ENCODE results near the gene TSHZ2.

The TSHZ2 gene

DNA sequence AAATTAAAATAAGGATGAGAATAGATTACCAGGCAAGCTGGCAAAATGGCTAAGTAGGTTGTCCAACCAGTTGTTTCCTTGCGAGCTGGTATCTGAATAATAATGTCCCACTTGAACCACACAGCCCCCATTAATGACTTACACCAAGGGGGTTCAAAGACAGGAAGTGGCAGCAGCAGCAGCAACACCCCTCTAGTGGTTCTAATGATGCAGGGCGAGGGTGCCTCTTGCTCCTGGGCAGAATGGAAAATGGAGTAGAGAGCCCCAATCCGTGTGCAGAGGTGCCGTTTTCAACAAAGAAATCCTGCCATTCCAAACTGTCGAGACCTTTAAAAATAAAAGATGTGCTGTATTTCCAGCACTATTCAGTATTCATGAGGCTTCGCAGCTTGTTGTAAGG lies 218.1 kb downstream of the TSHZ2 start:
- no peaks in the 10 kb centered on the region for H3K9me3 ChIP-seq (ENCODE audit: control insufficient read depth, insufficient read depth, low read depth, low read length)
- no peak overlapping the region for H3K4me3 ChIP-seq (ENCODE audit: low read depth, low read length)
- H3K36me3 ChIP-seq (ENCODE audit: control insufficient read depth, insufficient read depth, low read length), result no peaks in the 10 kb centered on the region
- no peaks in the 10 kb centered on the region for H3K27me3 ChIP-seq (ENCODE audit: control insufficient read depth, insufficient read depth, low read length)
- no peak overlapping the region for H3K27ac ChIP-seq (ENCODE audit: low read depth, low read length)
- peaks cover 2% of the 10 kb centered on the region; the same call in 1 of the 2 replicates for H3K4me1 ChIP-seq (ENCODE audit: control insufficient read depth, insufficient read depth, low read length)
- H3K9ac ChIP-seq (ENCODE audit: low read length), result no peak overlapping the region

DNA sequence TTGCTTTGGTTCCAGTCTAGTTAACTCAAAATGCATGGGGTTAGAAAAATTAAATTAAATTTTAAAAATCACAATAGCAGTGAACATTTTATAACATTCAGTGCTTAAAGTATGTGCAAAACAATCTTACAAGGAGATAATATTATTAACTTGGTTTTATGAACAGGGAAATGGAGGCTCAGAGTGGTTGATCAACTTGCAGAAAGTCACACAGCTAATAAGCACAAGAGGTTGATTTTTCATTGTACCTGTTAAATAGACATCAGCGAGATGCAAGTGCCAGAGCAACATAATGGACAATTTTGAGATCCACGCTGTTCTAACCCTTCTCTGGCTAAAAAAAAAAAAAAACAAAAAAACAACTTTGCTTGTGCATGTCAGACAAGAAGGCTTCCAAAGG lies 219.8 kb downstream of the TSHZ2 start:
- H3K27me3 ChIP-seq (ENCODE audit: control insufficient read depth, insufficient read depth, low read length), result no peaks in the 10 kb centered on the region
- H3K9ac ChIP-seq (ENCODE audit: low read length), result no peak overlapping the region
- no peak overlapping the region for H3K27ac ChIP-seq (ENCODE audit: low read depth, low read length)
- no peaks in the 10 kb centered on the region for H3K36me3 ChIP-seq (ENCODE audit: control insufficient read depth, insufficient read depth, low read length)
- no peak overlapping the region for H3K4me3 ChIP-seq (ENCODE audit: low read depth, low read length)
- peaks cover 2% of the 10 kb centered on the region; the same call in 1 of the 2 replicates for H3K4me1 ChIP-seq (ENCODE audit: control insufficient read depth, insufficient read depth, low read length)
- H3K9me3 ChIP-seq (ENCODE audit: control insufficient read depth, insufficient read depth, low read depth, low read length), result no peaks in the 10 kb centered on the region

DNA sequence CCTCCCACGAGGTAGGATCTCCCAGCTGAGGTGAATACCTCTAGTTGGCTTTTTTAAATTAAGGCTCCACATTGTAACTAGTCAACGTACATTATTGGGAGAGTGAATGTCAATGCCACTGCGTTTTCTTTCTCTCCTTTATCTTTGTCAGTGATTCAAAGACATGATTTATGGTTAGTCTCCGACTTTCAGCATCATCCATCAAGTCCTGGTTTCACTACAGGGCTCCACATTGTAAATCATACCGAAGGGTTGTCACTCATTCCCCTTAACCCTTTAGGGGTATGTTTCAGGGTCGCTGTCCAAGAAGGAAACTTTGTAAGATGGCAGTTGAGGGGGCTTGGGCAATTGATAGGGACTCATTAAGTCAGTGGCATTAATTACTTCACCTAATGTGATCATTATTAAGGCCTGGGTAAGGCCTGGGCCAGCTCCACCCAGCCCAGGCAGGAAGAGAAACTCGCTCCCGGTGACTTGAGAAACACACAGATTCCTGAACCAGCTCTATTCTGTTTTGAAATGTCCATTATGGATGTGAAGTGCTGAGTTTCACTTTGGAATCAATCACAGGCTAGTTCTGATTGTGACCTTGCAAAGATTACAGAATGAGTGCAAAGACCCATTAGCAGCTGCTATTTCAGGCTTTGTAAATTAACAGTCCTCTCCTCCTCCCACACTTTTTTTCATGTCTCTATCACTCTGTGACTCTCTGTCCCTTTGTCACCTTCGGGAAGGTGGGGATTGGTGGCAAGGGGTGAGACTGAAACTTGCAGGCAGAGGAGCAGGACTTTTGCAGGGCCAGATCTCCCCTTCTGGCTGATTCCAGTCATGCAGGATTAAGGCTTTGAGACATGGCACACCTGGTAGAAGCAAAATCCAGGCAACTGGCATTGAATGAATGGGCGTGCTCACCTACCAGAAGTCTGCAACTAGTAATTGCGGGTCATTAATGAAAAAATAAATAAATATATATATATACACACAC lies 222.4 kb downstream of the TSHZ2 start:
- H3K4me3 ChIP-seq (ENCODE audit: low read depth, low read length), result no peak overlapping the region
- no peak overlapping the region for H3K9ac ChIP-seq (ENCODE audit: low read length)
- no peaks in the 10 kb centered on the region for H3K36me3 ChIP-seq (ENCODE audit: control insufficient read depth, insufficient read depth, low read length)
- H3K27me3 ChIP-seq (ENCODE audit: control insufficient read depth, insufficient read depth, low read length), result no peaks in the 10 kb centered on the region
- H3K9me3 ChIP-seq (ENCODE audit: control insufficient read depth, insufficient read depth, low read depth, low read length), result no peaks in the 10 kb centered on the region
- H3K4me1 ChIP-seq (ENCODE audit: control insufficient read depth, insufficient read depth, low read length), result peaks cover 2% of the 10 kb centered on the region; the same call in 1 of the 2 replicates
- H3K27ac ChIP-seq (ENCODE audit: low read depth, low read length), result no peak overlapping the region

GRCh38 chr20:53195876-53196610 lies 223.9 kb downstream of the TSHZ2 start:
- H3K4me1 ChIP-seq (ENCODE audit: control insufficient read depth, insufficient read depth, low read length), result no peaks in the 10 kb centered on the region
- H3K27me3 ChIP-seq (ENCODE audit: control insufficient read depth, insufficient read depth, low read length), result no peaks in the 10 kb centered on the region
- H3K27ac ChIP-seq (ENCODE audit: low read depth, low read length), result no peak overlapping the region

DNA sequence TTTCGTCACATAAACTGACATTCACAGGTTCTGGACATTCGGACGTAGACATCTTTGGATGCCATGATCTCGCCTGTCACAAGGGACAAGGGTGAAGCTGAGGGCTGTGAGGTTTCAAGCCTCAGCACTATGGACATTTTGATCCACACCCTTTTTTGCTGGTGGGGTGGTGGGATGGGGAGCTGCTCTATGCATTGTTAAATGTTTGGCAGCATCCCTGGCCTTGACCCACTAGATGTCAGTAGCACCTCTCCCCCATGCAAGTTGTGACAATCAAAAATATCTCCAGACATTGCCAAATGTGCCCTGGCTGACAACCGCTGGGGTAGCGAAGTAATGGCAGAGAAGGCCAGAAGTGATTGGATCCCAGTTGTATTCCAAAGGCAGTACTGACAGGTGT lies 229.4 kb downstream of the TSHZ2 start:
- Histone ChIP-seq H3K9me3 (ENCODE audit: control insufficient read depth, insufficient read depth, low read depth, low read length) (no peaks in the 10 kb centered on the region), H3K27ac (ENCODE audit: low read depth, low read length) (no peak overlapping the region), H3K27me3 (ENCODE audit: control insufficient read depth, insufficient read depth, low read length) (no peaks in the 10 kb centered on the region), H3K4me1 (ENCODE audit: control insufficient read depth, insufficient read depth, low read length) (no peaks in the 10 kb centered on the region), H3K36me3 (ENCODE audit: control insufficient read depth, insufficient read depth, low read length) (no peaks in the 10 kb centered on the region), H3K4me3 (ENCODE audit: low read depth, low read length) (no peak overlapping the region), H3K9ac (ENCODE audit: low read length) (no peak overlapping the region)

More at GRCh38 chr20:53195876-53196610, 223.9 kb downstream of the TSHZ2 start:
- Histone ChIP-seq H3K36me3 (ENCODE audit: control insufficient read depth, insufficient read depth, low read length) (no peaks in the 10 kb centered on the region), H3K4me3 (ENCODE audit: low read depth, low read length) (no peak overlapping the region), H3K9ac (ENCODE audit: low read length) (no peak overlapping the region), H3K9me3 (ENCODE audit: control insufficient read depth, insufficient read depth, low read depth, low read length) (no peaks in the 10 kb centered on the region)

DNA sequence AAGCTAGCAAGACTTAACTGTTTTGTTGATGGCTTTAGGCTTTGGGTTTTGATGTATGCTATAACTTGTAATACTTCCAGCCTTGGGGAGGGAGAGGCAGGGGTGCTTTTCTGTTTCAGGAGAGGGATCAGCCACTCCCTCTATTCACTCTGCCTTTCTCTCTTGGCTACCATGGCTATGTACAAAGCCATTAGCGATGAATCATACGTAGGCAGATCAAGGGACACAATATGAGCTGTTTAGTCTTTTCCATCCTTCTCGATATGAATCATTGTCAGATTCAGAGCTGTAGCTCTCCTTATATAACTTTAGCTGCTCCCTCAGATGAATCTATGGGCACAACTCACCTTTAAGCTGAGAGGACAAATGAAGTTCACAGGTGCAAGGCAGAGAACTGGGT lies 230.6 kb downstream of the TSHZ2 start:
- no peak overlapping the region for H3K4me3 ChIP-seq (ENCODE audit: low read depth, low read length)
- H3K27me3 ChIP-seq (ENCODE audit: control insufficient read depth, insufficient read depth, low read length), result no peaks in the 10 kb centered on the region
- no peaks in the 10 kb centered on the region for H3K36me3 ChIP-seq (ENCODE audit: control insufficient read depth, insufficient read depth, low read length)
- H3K9ac ChIP-seq (ENCODE audit: low read length), result no peak overlapping the region
- H3K9me3 ChIP-seq (ENCODE audit: control insufficient read depth, insufficient read depth, low read depth, low read length), result no peaks in the 10 kb centered on the region
- H3K27ac ChIP-seq (ENCODE audit: low read depth, low read length), result no peak overlapping the region
- no peaks in the 10 kb centered on the region for H3K4me1 ChIP-seq (ENCODE audit: control insufficient read depth, insufficient read depth, low read length)

- Histone ChIP-seq H3K36me3 (ENCODE audit: control insufficient read depth, insufficient read depth, low read length) (no peaks in the 10 kb centered on the region), H3K9ac (ENCODE audit: low read length) (no peak overlapping the region), H3K27ac (ENCODE audit: low read depth, low read length) (no peak overlapping the region), H3K4me3 (ENCODE audit: low read depth, low read length) (no peak overlapping the region), H3K27me3 (ENCODE audit: control insufficient read depth, insufficient read depth, low read length) (no peaks in the 10 kb centered on the region), H3K4me1 (ENCODE audit: control insufficient read depth, insufficient read depth, low read length) (peaks cover 8% of the 10 kb centered on the region), H3K9me3 (ENCODE audit: control insufficient read depth, insufficient read depth, low read depth, low read length) (no peaks in the 10 kb centered on the region)
Observed at GRCh38 chr20:53205046-53205445, 232.9 kb downstream of the TSHZ2 start.

DNA sequence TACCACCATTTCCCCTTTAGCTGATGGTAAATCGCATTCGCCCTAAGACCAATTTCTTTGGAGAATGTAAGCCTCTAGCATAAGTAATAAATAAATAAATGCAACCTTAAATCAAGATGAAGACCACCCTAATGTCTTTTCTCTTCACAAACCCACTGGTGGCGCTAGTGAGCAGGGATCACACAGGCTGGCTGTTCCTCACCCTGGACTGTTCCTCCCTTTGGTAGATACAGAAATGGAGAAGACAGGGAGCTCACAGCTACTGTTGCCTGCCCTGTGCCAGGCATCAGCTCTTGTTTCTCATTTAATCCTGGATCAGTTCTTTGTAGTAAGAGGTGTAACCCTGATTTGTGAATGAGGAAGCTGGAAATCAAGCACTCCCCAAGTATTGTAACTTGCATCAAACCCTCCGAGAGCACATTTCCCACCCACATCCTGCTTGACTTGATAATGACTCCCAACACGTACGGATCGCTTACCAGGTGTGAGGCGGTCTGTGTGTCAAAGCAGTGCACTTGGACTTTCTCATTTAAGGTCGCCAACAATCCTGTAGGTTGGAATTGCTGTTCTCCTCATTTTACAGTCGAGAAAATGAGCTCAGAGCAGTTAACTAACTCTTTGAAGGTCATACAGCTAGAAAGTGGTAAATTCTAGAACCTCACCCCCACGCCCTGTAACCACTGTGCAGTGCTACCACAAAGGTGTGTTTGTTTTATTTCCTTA lies 236.1 kb downstream of the TSHZ2 start:
- no peaks in the 10 kb centered on the region for H3K9me3 ChIP-seq (ENCODE audit: control insufficient read depth, insufficient read depth, low read depth, low read length)
- H3K27me3 ChIP-seq (ENCODE audit: control insufficient read depth, insufficient read depth, low read length), result no peaks in the 10 kb centered on the region
- no peak overlapping the region for H3K27ac ChIP-seq (ENCODE audit: low read depth, low read length)
- no peak overlapping the region for H3K9ac ChIP-seq (ENCODE audit: low read length)
- H3K4me3 ChIP-seq (ENCODE audit: low read depth, low read length), result no peak overlapping the region
- no peaks in the 10 kb centered on the region for H3K36me3 ChIP-seq (ENCODE audit: control insufficient read depth, insufficient read depth, low read length)
- H3K4me1 ChIP-seq (ENCODE audit: control insufficient read depth, insufficient read depth, low read length), result peaks cover 8% of the 10 kb centered on the region

DNA sequence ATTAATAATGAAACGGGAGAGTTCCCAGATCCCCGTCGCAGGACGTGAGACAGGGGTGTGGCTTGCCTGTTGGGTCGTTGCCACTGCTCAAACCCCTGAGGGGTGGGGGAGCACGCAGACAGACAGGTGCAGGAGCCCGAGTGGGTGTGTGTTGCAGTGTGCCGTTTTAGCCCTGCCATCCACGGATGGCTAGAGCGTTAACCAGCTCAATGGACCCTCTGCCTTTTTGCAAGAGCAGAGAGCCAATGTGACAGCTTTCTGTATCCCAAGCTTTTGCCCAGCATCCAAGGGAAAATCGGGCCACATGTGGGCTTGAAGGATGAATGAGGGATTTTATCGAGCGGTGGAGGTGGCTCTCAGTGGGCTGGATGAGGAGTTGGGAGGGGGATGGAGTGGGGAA lies 237.9 kb downstream of the TSHZ2 start:
- H3K9ac ChIP-seq (ENCODE audit: low read length), result no peak overlapping the region
- H3K36me3 ChIP-seq (ENCODE audit: control insufficient read depth, insufficient read depth, low read length), result no peaks in the 10 kb centered on the region
- no peaks in the 10 kb centered on the region for H3K9me3 ChIP-seq (ENCODE audit: control insufficient read depth, insufficient read depth, low read depth, low read length)
- no peak overlapping the region for H3K4me3 ChIP-seq (ENCODE audit: low read depth, low read length)
- H3K27ac ChIP-seq (ENCODE audit: low read depth, low read length), result no peak overlapping the region
- no peaks in the 10 kb centered on the region for H3K27me3 ChIP-seq (ENCODE audit: control insufficient read depth, insufficient read depth, low read length)
- H3K4me1 ChIP-seq (ENCODE audit: control insufficient read depth, insufficient read depth, low read length), result peaks cover 8% of the 10 kb centered on the region

GRCh38 chr20:53210931-53211330 lies 238.8 kb downstream of the TSHZ2 start:
- Histone ChIP-seq H3K4me3 (ENCODE audit: low read depth, low read length) (no peak overlapping the region), H3K9ac (ENCODE audit: low read length) (no peak overlapping the region), H3K27me3 (ENCODE audit: control insufficient read depth, insufficient read depth, low read length) (peaks cover 1% of the 10 kb centered on the region; the same call in 1 of the 2 replicates), H3K9me3 (ENCODE audit: control insufficient read depth, insufficient read depth, low read depth, low read length) (no peaks in the 10 kb centered on the region), H3K36me3 (ENCODE audit: control insufficient read depth, insufficient read depth, low read length) (no peaks in the 10 kb centered on the region), H3K4me1 (ENCODE audit: control insufficient read depth, insufficient read depth, low read length) (peaks cover 8% of the 10 kb centered on the region), H3K27ac (ENCODE audit: low read depth, low read length) (no peak overlapping the region)

All from HUES6 (cell line).